Tibial nerve (tissue), 3 donors: ENCODE measurements around the gene LDAH.

Experiments
- POLR2A ChIP-seq, 2 donors: fragments of 450-650 bp; IDR thresholded peaks; one replicate each; pipeline ENCODE4 v1.6.1; 2017; ENCODE audit warnings: antibody characterized with exemption in 2 of 2, mild to moderate bottlenecking in 2 of 2, moderate library complexity in 2 of 2
- TF ChIP-seq, protein P1 (sequence below), 5 experiments: fragments of 200-600 bp in 3 of 5; fragments of 450-650 bp in 2 of 5; sonication (generic) in 3 of 5; IDR thresholded peaks; one replicate each; pipeline ENCODE4 v1.5.1; 2016 to 2019; ENCODE audit warnings: antibody characterized with exemption in 5 of 5, mild to moderate bottlenecking in 3 of 5, moderate library complexity in 2 of 5

DNA sequence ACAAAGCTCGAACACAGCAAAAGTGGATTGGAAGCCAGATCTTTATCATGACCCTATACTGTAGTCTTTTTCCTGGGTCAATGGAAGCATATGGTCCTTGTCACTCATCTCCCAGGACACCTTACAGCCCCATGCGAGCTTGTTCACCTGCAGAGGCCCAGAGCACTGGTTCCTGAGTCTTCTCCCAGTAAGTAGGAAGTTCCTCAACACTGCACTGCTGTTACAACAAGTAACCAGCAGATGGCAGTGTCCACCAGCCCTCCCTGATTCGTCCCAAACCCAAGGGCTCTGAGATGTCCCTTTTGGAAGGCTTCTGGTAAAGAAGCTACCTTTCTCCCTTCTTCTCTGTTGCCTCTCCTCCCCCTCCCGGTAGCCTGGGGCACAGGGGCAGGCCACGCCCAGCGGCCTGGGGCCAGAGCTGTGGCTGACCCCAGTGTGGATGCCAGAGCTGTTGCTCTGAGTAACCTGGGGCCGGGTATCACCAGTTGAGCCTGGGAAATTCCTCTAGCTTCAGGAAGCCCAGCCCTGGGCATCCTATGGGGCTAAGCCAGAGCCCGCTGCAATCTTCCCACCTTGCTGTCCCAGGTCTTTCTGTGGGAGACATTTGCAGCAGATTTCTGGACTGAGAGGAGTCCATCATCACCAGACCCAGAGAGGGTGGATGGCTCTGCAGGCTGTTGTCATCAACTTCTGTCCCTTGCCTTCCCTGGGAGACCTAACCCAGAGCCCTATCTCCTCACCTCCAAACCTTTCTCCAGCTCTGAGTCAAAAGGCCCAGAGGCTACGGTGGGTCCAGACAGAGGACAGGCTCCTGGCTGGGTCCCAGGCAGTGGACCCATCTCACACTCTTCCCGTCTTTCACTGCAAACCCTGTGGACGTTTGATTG lies 161.2 kb downstream of the LDAH start:
- TF ChIP-seq, protein P1, sequence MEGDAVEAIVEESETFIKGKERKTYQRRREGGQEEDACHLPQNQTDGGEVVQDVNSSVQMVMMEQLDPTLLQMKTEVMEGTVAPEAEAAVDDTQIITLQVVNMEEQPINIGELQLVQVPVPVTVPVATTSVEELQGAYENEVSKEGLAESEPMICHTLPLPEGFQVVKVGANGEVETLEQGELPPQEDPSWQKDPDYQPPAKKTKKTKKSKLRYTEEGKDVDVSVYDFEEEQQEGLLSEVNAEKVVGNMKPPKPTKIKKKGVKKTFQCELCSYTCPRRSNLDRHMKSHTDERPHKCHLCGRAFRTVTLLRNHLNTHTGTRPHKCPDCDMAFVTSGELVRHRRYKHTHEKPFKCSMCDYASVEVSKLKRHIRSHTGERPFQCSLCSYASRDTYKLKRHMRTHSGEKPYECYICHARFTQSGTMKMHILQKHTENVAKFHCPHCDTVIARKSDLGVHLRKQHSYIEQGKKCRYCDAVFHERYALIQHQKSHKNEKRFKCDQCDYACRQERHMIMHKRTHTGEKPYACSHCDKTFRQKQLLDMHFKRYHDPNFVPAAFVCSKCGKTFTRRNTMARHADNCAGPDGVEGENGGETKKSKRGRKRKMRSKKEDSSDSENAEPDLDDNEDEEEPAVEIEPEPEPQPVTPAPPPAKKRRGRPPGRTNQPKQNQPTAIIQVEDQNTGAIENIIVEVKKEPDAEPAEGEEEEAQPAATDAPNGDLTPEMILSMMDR (IDR thresholded peaks at IDR 0.05) = peak; percentile 93 to 96 (median 95)
- TF ChIP-seq POLR2A (IDR thresholded peaks at IDR 0.05) = no peak
